ENCODE measurements around the gene PTGES2.
"Not testable (repeated sequence)": the region's sequence is repeated elsewhere in the genome, so short reads cannot be mapped to it uniquely, and the experiment has no call there.

Gene PTGES2

DNA sequence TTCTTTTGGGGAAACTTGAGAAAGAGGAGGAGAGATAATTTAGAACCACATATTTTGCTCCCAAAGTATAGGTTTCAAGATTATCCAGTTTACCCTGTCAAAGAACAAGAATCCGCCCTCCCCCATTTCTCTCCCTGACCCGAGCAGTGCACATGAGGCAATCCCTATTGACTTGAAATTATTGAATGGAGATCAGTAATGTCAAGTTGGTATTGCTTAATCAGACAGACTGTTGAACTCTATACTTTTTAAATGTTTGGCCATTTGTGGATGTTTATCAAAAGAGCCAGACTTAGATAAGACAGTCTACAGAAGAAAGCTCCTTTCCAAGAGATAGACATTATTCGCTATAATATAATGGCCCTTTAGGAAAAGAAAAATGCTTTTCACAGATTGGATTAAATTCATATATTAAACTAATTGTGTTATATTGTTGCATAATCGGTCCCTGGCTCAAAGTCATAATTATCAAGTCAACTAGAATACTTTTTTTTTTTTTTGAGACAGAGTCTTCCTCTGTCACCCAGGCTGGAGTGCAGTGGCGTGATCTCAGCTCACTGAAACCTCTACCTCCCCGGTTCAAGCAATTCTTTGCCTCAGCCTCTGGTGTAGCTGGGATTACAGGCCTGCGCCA, 54.2 kb downstream of the PTGES2 start:
- no peak for DNase-seq
- Histone ChIP-seq H3K4me1 (ENCODE audit: low read length) (peaks cover 46% of the 10 kb centered on the region), H4K20me1 (ENCODE audit: insufficient read depth, low read length) (no peaks in the 10 kb centered on the region), H3K9me3 (replicated peaks; ENCODE audit: insufficient read depth, low read length) (no peaks in the 10 kb centered on the region), H3K36me3 (replicated peaks; ENCODE audit: insufficient read depth, low read length) (no peaks in the 10 kb centered on the region), H3K27me3 (replicated peaks; ENCODE audit: insufficient read depth, low read length) (no peaks in the 10 kb centered on the region), H3K9ac (ENCODE audit: low read length) (peak overlapping the region; percentile 62), H3K4me3 (ENCODE audit: low read length) (peak overlapping the region; percentile 37), H3F3A (ENCODE audit: insufficient read depth, low read length) (peaks cover 64% of the 10 kb centered on the region), H3K9me2 (replicated peaks; ENCODE audit: insufficient read depth, low read length) (no peaks in the 10 kb centered on the region), H3K27ac (ENCODE audit: low read length) (peak overlapping the region; percentile 92), H3K4me2 (ENCODE audit: low read depth, low read length) (peak overlapping the region; percentile 85), H3K79me2 (ENCODE audit: low read length) (peaks cover 88% of the 10 kb centered on the region), H2AFZ (ENCODE audit: low read length) (no peak overlapping the region)
- no peak for TF ChIP-seq EZH2 (optimal IDR thresholded peaks at IDR 0.05; ENCODE audit: low read depth, low read length)
- TF ChIP-seq, protein P1, sequence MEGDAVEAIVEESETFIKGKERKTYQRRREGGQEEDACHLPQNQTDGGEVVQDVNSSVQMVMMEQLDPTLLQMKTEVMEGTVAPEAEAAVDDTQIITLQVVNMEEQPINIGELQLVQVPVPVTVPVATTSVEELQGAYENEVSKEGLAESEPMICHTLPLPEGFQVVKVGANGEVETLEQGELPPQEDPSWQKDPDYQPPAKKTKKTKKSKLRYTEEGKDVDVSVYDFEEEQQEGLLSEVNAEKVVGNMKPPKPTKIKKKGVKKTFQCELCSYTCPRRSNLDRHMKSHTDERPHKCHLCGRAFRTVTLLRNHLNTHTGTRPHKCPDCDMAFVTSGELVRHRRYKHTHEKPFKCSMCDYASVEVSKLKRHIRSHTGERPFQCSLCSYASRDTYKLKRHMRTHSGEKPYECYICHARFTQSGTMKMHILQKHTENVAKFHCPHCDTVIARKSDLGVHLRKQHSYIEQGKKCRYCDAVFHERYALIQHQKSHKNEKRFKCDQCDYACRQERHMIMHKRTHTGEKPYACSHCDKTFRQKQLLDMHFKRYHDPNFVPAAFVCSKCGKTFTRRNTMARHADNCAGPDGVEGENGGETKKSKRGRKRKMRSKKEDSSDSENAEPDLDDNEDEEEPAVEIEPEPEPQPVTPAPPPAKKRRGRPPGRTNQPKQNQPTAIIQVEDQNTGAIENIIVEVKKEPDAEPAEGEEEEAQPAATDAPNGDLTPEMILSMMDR (IDR thresholded peaks at IDR 0.05; ENCODE audit: low read length): no peak
- TF ChIP-seq EZH2phosphoT487 (IDR thresholded peaks at IDR 0.05; ENCODE audit: low read length): no peak

DNA sequence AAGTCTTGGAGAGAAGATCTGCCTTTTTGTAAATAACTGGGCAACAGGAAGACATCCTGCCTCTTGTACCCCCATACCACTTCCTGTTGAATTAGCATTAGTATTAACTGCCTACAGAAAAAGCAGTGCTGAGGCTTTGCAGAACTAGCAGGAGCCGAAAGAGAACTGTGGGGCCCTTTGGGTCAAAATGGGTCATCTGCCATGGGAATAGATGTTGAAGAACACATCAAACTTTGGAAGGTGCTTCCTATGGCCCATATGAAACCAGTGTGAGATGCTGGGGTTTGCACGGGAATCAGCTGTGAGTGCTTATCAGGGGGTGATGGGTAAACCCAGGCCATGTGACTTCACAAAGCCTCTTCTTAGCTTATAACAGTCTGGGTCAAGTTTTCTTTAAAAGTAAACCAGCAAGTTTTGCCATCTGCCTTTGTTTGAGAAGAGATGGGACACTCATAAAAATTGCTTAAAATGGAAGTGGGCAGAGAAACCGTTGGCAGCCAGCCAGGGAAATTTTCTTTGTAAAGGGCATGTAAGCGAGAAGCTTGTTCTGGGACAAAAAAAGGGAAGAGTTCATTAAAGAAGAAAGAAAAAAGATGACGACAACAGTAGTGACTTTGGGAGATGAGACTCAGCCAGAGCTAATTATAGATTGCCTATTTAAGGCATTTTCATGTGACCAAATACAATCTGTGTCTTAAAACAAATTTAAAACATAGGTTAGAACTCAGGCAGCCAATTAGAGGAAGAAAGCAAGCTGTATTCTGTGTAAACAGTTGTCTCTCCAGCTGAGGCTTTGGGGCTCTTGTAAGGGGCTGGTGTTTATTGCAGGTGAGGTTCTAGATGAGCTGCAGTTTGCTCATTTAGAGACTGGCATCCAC, 55.1 kb downstream of the PTGES2 start:
- H3K9ac ChIP-seq (ENCODE audit: low read length): peak overlapping the region; percentile 62
- TF ChIP-seq EZH2phosphoT487 (IDR thresholded peaks at IDR 0.05; ENCODE audit: low read length) (no peak), EZH2 (optimal IDR thresholded peaks at IDR 0.05; ENCODE audit: low read depth, low read length) (no peak)
- TF ChIP-seq, protein P1 (IDR thresholded peaks at IDR 0.05; ENCODE audit: low read length): no peak
- H3K4me1 ChIP-seq (ENCODE audit: low read length): peaks cover 36% of the 10 kb centered on the region
- H3K9me3 ChIP-seq (replicated peaks; ENCODE audit: insufficient read depth, low read length): no peaks in the 10 kb centered on the region
- peaks cover 81% of the 10 kb centered on the region for H3K79me2 ChIP-seq (ENCODE audit: low read length)
- H3K9me2 ChIP-seq (replicated peaks; ENCODE audit: insufficient read depth, low read length): no peaks in the 10 kb centered on the region
- peak; percentile 74 for DNase-seq
- H3K36me3 ChIP-seq (replicated peaks; ENCODE audit: insufficient read depth, low read length): no peaks in the 10 kb centered on the region
- peak overlapping the region; percentile 37 for H3K4me3 ChIP-seq (ENCODE audit: low read length)
- H4K20me1 ChIP-seq (ENCODE audit: insufficient read depth, low read length): no peaks in the 10 kb centered on the region
- no peak overlapping the region for H2AFZ ChIP-seq (ENCODE audit: low read length)
- peak overlapping the region; percentile 85 for H3K4me2 ChIP-seq (ENCODE audit: low read depth, low read length)
- peak overlapping the region; percentile 92 for H3K27ac ChIP-seq (ENCODE audit: low read length)
- H3F3A ChIP-seq (ENCODE audit: insufficient read depth, low read length): peaks cover 57% of the 10 kb centered on the region
- no peaks in the 10 kb centered on the region for H3K27me3 ChIP-seq (replicated peaks; ENCODE audit: insufficient read depth, low read length)

DNA sequence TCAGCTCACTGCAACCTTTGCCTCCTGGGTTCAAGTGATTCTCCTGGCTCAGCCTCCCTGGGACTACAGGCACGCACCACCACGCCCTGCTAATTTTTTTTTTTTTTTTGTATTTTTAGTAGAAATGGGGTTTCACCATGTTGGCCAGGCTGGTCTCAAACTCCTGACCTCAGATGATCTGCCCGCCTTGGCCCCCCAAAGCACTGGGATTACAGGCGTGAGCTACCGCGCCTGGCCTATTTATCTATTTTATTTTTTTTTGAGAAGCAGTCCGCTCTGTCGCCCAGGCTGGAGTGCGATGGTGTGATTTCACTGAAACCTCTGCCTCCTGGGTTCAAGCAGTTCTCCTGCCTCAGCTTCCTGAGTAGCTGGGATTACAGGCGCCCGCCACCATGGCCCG, 56.1 kb downstream of the PTGES2 start:
- H3K79me2 ChIP-seq (ENCODE audit: low read length): peaks cover 77% of the 10 kb centered on the region
- H3K36me3 ChIP-seq (replicated peaks; ENCODE audit: insufficient read depth, low read length); H3K9me2 ChIP-seq (replicated peaks; ENCODE audit: insufficient read depth, low read length); H2AFZ ChIP-seq (ENCODE audit: low read length); H3K27me3 ChIP-seq (replicated peaks; ENCODE audit: insufficient read depth, low read length); DNase-seq; H4K20me1 ChIP-seq (ENCODE audit: insufficient read depth, low read length); H3K9me3 ChIP-seq (replicated peaks; ENCODE audit: insufficient read depth, low read length): not testable (repeated sequence)
- H3K27ac ChIP-seq (ENCODE audit: low read length): peak overlapping the region; percentile 92
- H3K4me1 ChIP-seq (ENCODE audit: low read length): peaks cover 35% of the 10 kb centered on the region
- peak overlapping the region; percentile 14 for H3K4me3 ChIP-seq (ENCODE audit: low read length)
- peak overlapping the region; percentile 85; the same call in 1 of the 2 replicates for H3K4me2 ChIP-seq (ENCODE audit: low read depth, low read length)
- H3K9ac ChIP-seq (ENCODE audit: low read length): peak overlapping the region; percentile 62
- H3F3A ChIP-seq (ENCODE audit: insufficient read depth, low read length): peaks cover 50% of the 10 kb centered on the region

Measured in MM.1S (cell line).